Neural cell (in vitro differentiated cells): ENCODE results near the gene MGLL. TPM values are rescaled to one million over a fixed set of nuclear protein-coding genes. Genes with fewer than 3 reads are reported as not detected.

ENCODE experiments used
- H2AFZ ChIP-seq: fragments of 200-600, 300-800 bp; sonication (generic), shearing (Covaris generic); 2 replicates; pipeline ENCODE4 v1.6.0; 2014; ENCODE audit warnings: low read depth, mild to moderate bottlenecking, antibody characterized with exemption, low read length, moderate library complexity
- H3F3A ChIP-seq: fragments of 200-600 bp; shearing (Covaris generic); 2 replicates; pipeline ENCODE4 v1.6.1; 2016; ENCODE audit warnings: mild to moderate bottlenecking, moderate library complexity, mixed read lengths, antibody characterized with exemption, low read length; ENCODE audit not compliant: insufficient read depth, poor library complexity, severe bottlenecking
- H3K27ac ChIP-seq: fragments of 200-600, 300-800 bp; sonication (generic), shearing (Covaris generic); 2 replicates; pipeline ENCODE4 v1.5.1; 2014; ENCODE audit warnings: mild to moderate bottlenecking, low read length, moderate library complexity
- H3K27me3 ChIP-seq: fragments of 300-800, 200-600 bp; sonication (generic), shearing (Covaris generic); 2 replicates; pipeline ENCODE4 v1.6.0; 2014; ENCODE audit warnings: mild to moderate bottlenecking, low read depth, low read length, moderate library complexity; ENCODE audit not compliant: insufficient read depth
- H3K36me3 ChIP-seq: fragments of 300-800, 200-600 bp; sonication (generic), shearing (Covaris generic); 2 replicates; pipeline ENCODE4 v1.5.1; 2014; ENCODE audit warnings: mild to moderate bottlenecking, antibody characterized with exemption, low read length, moderate library complexity; ENCODE audit not compliant: insufficient read depth
- H3K4me2 ChIP-seq: fragments of 300-800, 200-600 bp; sonication (generic), shearing (Covaris generic); 2 replicates; pipeline ENCODE4 v1.6.0; 2014; ENCODE audit warnings: mild to moderate bottlenecking, low read length
- H3K4me3 ChIP-seq: fragments of 300-800, 200-600 bp; sonication (generic), shearing (Covaris generic); 2 replicates; pipeline ENCODE4 v1.5.1; 2014; ENCODE audit warnings: mild to moderate bottlenecking, low read length, moderate library complexity
- H3K79me2 ChIP-seq: fragments of 200-600 bp; shearing (Covaris generic); replicated peaks from 2 replicates; pipeline ENCODE4 v1.6.0; 2014; ENCODE audit warnings: mild to moderate bottlenecking, low read length, moderate library complexity; ENCODE audit not compliant: insufficient read depth
- H3K9ac ChIP-seq: fragments of 300-800, 200-600 bp; sonication (generic), shearing (Covaris generic); 2 replicates; pipeline ENCODE4 v1.6.1; 2016; ENCODE audit warnings: mild to moderate bottlenecking, low read length, mixed read lengths
- H3K9me2 ChIP-seq: fragments of 200-600 bp; shearing (Covaris generic); 2 replicates; pipeline ENCODE4 v1.6.1; 2016; ENCODE audit warnings: mild to moderate bottlenecking, low read length, mixed read lengths; ENCODE audit not compliant: insufficient read depth
- H3K9me3 ChIP-seq: fragments of 200-600, 300-800 bp; sonication (generic), shearing (Covaris generic); 2 replicates; pipeline ENCODE4 v1.6.1; 2016; ENCODE audit warnings: mild to moderate bottlenecking, mixed run types, low read length, moderate library complexity, mixed read lengths
- H4K20me1 ChIP-seq: fragments of 200-600 bp; shearing (Covaris generic); 2 replicates; pipeline ENCODE4 v1.6.1; 2016; ENCODE audit warnings: mild to moderate bottlenecking, mixed run types; ENCODE audit not compliant: insufficient read depth
- CTCF ChIP-seq: fragments of 450-650 bp; IDR thresholded peaks from 2 replicates; pipeline ENCODE4 v1.5.1; 2014; ENCODE audit warnings: antibody characterized with exemption, mild to moderate bottlenecking, moderate library complexity; ENCODE audit not compliant: poor library complexity, severe bottlenecking
- EP300 ChIP-seq: fragments of 450-650 bp; conservative IDR thresholded peaks from 2 replicates; pipeline ENCODE4 v1.6.1; 2014; ENCODE audit warnings: antibody characterized with exemption, mild to moderate bottlenecking, moderate library complexity; ENCODE audit not compliant: poor library complexity, severe bottlenecking
- EZH2 ChIP-seq: fragments of 200-600, 300-800 bp; shearing (Covaris generic), sonication (generic); IDR thresholded peaks from 2 replicates; pipeline ENCODE4 v1.6.1; 2014; ENCODE audit warnings: antibody characterized with exemption, low read length, borderline replicate concordance, mild to moderate bottlenecking; ENCODE audit not compliant: insufficient read depth, poor library complexity, severe bottlenecking
- MXI1 ChIP-seq: fragments of 450-650 bp; conservative IDR thresholded peaks from 2 replicates; pipeline ENCODE4 v1.6.1; 2014; ENCODE audit warnings: antibody characterized with exemption, mild to moderate bottlenecking; ENCODE audit not compliant: poor library complexity, severe bottlenecking
- POLR2AphosphoS5 ChIP-seq: IDR thresholded peaks from 2 replicates; pipeline ENCODE4 v1.6.1; 2012
- RAD21 ChIP-seq: fragments of 450-650 bp; conservative IDR thresholded peaks from 2 replicates; pipeline ENCODE4 v1.6.1; 2014; ENCODE audit warnings: antibody characterized with exemption, mild to moderate bottlenecking, moderate library complexity
- SMC3 ChIP-seq: fragments of 450-650 bp; conservative IDR thresholded peaks from 2 replicates; pipeline ENCODE4 v1.6.1; 2014; ENCODE audit warnings: antibody characterized with exemption, mild to moderate bottlenecking, moderate library complexity; ENCODE audit not compliant: poor library complexity
- TAF1 ChIP-seq: IDR thresholded peaks from 2 replicates; pipeline ENCODE4 v1.6.1; 2012; ENCODE audit warnings: low read depth
- polyA plus RNA-seq: library from polyadenylated mRNA; depleted of rRNA; stranded (reverse); fragments of >200 nt; gene quantifications from 2 replicates; pipeline ENCODE4 v1.2.3, GENCODE V29; 2014
- TF ChIP-seq, protein P1 (sequence below): IDR thresholded peaks from 2 replicates; pipeline ENCODE4 v1.6.1; 2012; ENCODE audit warnings: borderline replicate concordance

Gene MGLL
- polyA plus RNA-seq, 1 donor from 2014 or later = 2.0 TPM

DNA sequence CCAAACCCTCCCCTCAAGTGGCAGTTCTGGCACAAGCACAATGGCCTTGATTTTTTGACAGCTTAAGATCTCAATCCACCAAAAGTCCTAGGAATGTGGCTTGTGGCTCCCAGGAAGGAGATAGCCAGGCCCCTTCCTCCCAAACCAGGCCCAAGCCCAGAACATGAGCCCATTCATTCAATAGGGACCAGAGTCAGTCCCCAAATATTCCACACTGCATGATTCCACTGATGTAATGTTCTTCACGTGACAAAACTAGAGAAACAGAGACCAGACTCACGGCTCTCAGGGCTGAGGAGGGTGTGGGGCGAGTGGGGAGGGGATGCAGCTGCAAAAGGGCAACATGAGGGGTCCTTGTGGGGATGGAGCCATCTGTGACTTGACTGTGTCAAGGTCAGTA lies 124.0 kb downstream of the MGLL start:
- Histone ChIP-seq H3K4me3 (no peak overlapping the region), H3K9ac (no peak overlapping the region), H3K27ac (no peak overlapping the region), H2AFZ (no peak overlapping the region), H3K4me2 (no peak overlapping the region), H3K36me3 (no peaks in the 10 kb centered on the region), H3K27me3 (no peaks in the 10 kb centered on the region), H3F3A (no peaks in the 10 kb centered on the region), H4K20me1 (no peaks in the 10 kb centered on the region), H3K9me3 (no peaks in the 10 kb centered on the region), H3K9me2 (no peaks in the 10 kb centered on the region), H3K79me2 (no peaks in the 10 kb centered on the region)
- no peak for TF ChIP-seq SMC3
- TF ChIP-seq MXI1 = no peak
- TF ChIP-seq, protein P1, sequence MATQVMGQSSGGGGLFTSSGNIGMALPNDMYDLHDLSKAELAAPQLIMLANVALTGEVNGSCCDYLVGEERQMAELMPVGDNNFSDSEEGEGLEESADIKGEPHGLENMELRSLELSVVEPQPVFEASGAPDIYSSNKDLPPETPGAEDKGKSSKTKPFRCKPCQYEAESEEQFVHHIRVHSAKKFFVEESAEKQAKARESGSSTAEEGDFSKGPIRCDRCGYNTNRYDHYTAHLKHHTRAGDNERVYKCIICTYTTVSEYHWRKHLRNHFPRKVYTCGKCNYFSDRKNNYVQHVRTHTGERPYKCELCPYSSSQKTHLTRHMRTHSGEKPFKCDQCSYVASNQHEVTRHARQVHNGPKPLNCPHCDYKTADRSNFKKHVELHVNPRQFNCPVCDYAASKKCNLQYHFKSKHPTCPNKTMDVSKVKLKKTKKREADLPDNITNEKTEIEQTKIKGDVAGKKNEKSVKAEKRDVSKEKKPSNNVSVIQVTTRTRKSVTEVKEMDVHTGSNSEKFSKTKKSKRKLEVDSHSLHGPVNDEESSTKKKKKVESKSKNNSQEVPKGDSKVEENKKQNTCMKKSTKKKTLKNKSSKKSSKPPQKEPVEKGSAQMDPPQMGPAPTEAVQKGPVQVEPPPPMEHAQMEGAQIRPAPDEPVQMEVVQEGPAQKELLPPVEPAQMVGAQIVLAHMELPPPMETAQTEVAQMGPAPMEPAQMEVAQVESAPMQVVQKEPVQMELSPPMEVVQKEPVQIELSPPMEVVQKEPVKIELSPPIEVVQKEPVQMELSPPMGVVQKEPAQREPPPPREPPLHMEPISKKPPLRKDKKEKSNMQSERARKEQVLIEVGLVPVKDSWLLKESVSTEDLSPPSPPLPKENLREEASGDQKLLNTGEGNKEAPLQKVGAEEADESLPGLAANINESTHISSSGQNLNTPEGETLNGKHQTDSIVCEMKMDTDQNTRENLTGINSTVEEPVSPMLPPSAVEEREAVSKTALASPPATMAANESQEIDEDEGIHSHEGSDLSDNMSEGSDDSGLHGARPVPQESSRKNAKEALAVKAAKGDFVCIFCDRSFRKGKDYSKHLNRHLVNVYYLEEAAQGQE = no peak
- TF ChIP-seq CTCF = no peak
- TF ChIP-seq EP300 = no peak
- no peak for TF ChIP-seq POLR2AphosphoS5
- TF ChIP-seq TAF1 = no peak
- TF ChIP-seq EZH2 = no peak
- no peak for TF ChIP-seq RAD21

DNA sequence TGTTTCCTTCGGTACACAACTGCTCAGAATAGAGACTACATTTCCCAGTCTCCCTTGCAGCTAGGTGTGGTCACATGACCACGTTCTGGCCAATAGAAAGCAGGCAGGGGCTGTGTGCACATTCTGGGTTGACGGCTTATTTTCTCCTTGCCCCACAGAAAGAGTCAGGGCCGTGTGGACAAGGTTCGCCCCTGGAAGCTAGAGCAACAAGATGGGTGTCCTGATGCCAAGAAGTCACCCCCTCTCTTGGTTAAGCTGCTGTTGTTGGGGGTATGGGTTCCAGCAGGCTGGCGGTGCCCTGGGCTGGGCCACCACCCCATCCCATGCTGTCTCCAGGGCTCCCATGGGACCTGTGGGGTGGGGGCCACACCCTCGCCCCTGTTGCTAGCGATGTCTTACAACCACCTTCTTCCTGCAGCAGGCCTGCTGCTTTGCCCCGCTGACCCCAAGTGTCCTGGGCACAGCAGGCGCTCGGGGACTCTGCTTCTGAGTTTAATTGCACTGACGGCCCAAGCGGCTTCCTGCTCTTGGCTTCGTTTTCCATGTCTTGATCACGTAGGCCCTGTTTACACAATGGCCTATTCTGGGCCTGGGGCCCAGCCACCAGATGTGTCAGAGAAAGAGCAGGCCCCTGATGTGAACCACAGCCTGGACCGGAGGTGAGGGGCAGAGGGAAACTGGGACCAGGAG lies 124.6 kb downstream of the MGLL start:
- H3K9me2 ChIP-seq = no peaks in the 10 kb centered on the region
- H3K4me3 ChIP-seq = no peak overlapping the region
- H3K79me2 ChIP-seq = no peaks in the 10 kb centered on the region
- no peaks in the 10 kb centered on the region for H3K27me3 ChIP-seq
- H3K4me2 ChIP-seq = no peak overlapping the region
- no peak overlapping the region for H3K27ac ChIP-seq
- no peaks in the 10 kb centered on the region for H3K9me3 ChIP-seq
- TF ChIP-seq TAF1 = no peak
- TF ChIP-seq, protein P1 = no peak
- TF ChIP-seq SMC3 = no peak
- TF ChIP-seq MXI1 = no peak
- no peak for TF ChIP-seq RAD21
- TF ChIP-seq CTCF = no peak
- no peak for TF ChIP-seq EP300
- no peak for TF ChIP-seq EZH2
- TF ChIP-seq POLR2AphosphoS5 = no peak
- H3K9ac ChIP-seq = no peak overlapping the region
- H3K36me3 ChIP-seq = no peaks in the 10 kb centered on the region
- no peaks in the 10 kb centered on the region for H4K20me1 ChIP-seq
- H3F3A ChIP-seq = no peaks in the 10 kb centered on the region
- no peak overlapping the region for H2AFZ ChIP-seq
